ENCODE measurements around the gene GPANK1. TPM values are rescaled to one million over a fixed set of nuclear protein-coding genes. Genes with fewer than 3 reads are reported as not detected.
A peak's percentile ranks its signal among the peaks of the same experiment; 100 is the strongest.

Gene GPANK1
- total and polyA plus RNA-seq, 2 donors from 2014 or later = 17.7 to 28.6 TPM

GRCh38 chr6:31658983-31659648, 5.7 kb downstream of the GPANK1 start:
- H3K9ac ChIP-seq (ENCODE audit: low read length in 3 of 3) = peak overlapping the region in 2 of 3 donors; percentile 18 to 86
- H3K4me3 ChIP-seq (ENCODE audit: low read length in 3 of 3) = peak overlapping the region; percentile 92 to 98 (median 93)
- H3K9me3 ChIP-seq (ENCODE audit: control insufficient read depth in 2 of 3, insufficient read depth in 1 of 3, low read length in 3 of 3) = no peaks in the 10 kb centered on the region
- peaks cover 0 to 53% (median 40%) of the 10 kb centered on the region in 3 donors for H3K4me1 ChIP-seq (ENCODE audit: control insufficient read depth in 2 of 3, insufficient read depth in 2 of 3, low read depth in 1 of 3, low read length in 3 of 3)
- intact Hi-C loops (cut with DNase I) = no loop called here
- no peak for DNase-seq
- no peak for TF ChIP-seq CTCF (IDR thresholded peaks at IDR 0.05; ENCODE audit: borderline replicate concordance, extremely low read depth, insufficient read depth)
- peak overlapping the region in 1 of 2 donors; percentile 8 for H3K27ac ChIP-seq (ENCODE audit: low read depth in 2 of 2, low read length in 2 of 2)
- FAIRE-seq = no peak
- H3K27me3 ChIP-seq (ENCODE audit: control insufficient read depth, insufficient read depth, low read length) = no peaks in the 10 kb centered on the region
- peaks cover 0 to 7% (median 6%) of the 10 kb centered on the region in 3 donors for H3K36me3 ChIP-seq (ENCODE audit: control insufficient read depth in 2 of 3, insufficient read depth in 3 of 3, low read length in 3 of 3)

GRCh38 chr6:31658158-31658688, 6.6 kb downstream of the GPANK1 start:
- Histone ChIP-seq H3K36me3 (ENCODE audit: control insufficient read depth in 2 of 3, insufficient read depth in 3 of 3, low read length in 3 of 3) (peaks cover 0 to 7% (median 6%) of the 10 kb centered on the region in 3 donors), H3K9ac (ENCODE audit: low read length in 3 of 3) (no peak overlapping the region), H3K27ac (ENCODE audit: low read depth in 2 of 2, low read length in 2 of 2) (no peak overlapping the region), H3K27me3 (ENCODE audit: control insufficient read depth, insufficient read depth, low read length) (no peaks in the 10 kb centered on the region), H3K4me1 (ENCODE audit: control insufficient read depth in 2 of 3, insufficient read depth in 2 of 3, low read depth in 1 of 3, low read length in 3 of 3) (peaks cover 0 to 45% (median 36%) of the 10 kb centered on the region in 3 donors), H3K9me3 (ENCODE audit: control insufficient read depth in 2 of 3, insufficient read depth in 1 of 3, low read length in 3 of 3) (no peaks in the 10 kb centered on the region), H3K4me3 (ENCODE audit: low read length in 3 of 3) (peak overlapping the region in 1 of 3 donors; percentile 93)
- FAIRE-seq (no peak), DNase-seq (no peak)
- intact Hi-C loops (cut with DNase I) = no loop called here
- no peak for TF ChIP-seq CTCF (IDR thresholded peaks at IDR 0.05; ENCODE audit: borderline replicate concordance, extremely low read depth, insufficient read depth)

- Histone ChIP-seq H3K9ac (ENCODE audit: low read length in 3 of 3) (no peak overlapping the region), H3K4me1 (ENCODE audit: control insufficient read depth in 2 of 3, insufficient read depth in 2 of 3, low read depth in 1 of 3, low read length in 3 of 3) (peaks cover 0 to 43% (median 35%) of the 10 kb centered on the region in 3 donors), H3K36me3 (ENCODE audit: control insufficient read depth in 2 of 3, insufficient read depth in 3 of 3, low read length in 3 of 3) (peaks cover 0 to 7% (median 6%) of the 10 kb centered on the region in 3 donors), H3K4me3 (ENCODE audit: low read length in 3 of 3) (peak overlapping the region in 1 of 3 donors; percentile 93), H3K9me3 (ENCODE audit: control insufficient read depth in 2 of 3, insufficient read depth in 1 of 3, low read length in 3 of 3) (no peaks in the 10 kb centered on the region), H3K27ac (ENCODE audit: low read depth in 2 of 2, low read length in 2 of 2) (no peak overlapping the region), H3K27me3 (ENCODE audit: control insufficient read depth, insufficient read depth, low read length) (no peaks in the 10 kb centered on the region)
- no peak for FAIRE-seq
- intact Hi-C loops (cut with DNase I) = no loop called here
- no peak for TF ChIP-seq CTCF (IDR thresholded peaks at IDR 0.05; ENCODE audit: borderline replicate concordance, extremely low read depth, insufficient read depth)
- DNase-seq = no peak
These were observed 7.2 kb downstream of the GPANK1 start for GRCh38 chr6:31657406-31658157.
